NK-92 treated with Interleukin-12 subunit alpha and Interleukin-12 subunit beta, amount 100 ng/mL, for 24 hours (cell line): ENCODE measurements around the gene XXYLT1.
"Not testable (repeated sequence)": the region's sequence is repeated elsewhere in the genome, so short reads cannot be mapped to it uniquely, and the experiment has no call there.

Source experiments
- DNase-seq: peaks from one replicate; lab custom pipeline; 2025; lab: John Stamatoyannopoulos, UW

The XXYLT1 gene

GRCh38 chr3:195207731-195208130 lies 63.2 kb downstream of the XXYLT1 start:
- DNase-seq = no peak

DNA sequence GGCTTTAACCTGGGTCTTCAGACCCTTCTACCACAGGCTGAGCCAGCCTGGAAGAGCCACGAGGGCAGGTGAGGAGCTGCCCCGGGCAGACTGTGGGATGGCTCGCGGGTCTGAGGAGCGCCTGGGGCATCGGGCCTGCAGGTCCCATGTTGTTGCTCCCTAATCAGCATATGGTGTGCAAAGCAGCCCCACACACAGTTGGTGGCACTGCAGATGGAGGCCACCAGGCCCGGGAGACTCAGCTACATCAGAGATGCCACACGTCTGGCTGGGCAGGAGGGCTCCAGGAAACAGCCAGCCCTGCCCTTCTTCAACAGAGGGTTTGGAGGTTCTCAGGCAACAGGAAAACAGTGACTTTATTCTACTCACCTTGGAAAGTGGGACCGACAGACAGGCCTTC lies 63.9 kb downstream of the XXYLT1 start:
- DNase-seq = no peak

DNA sequence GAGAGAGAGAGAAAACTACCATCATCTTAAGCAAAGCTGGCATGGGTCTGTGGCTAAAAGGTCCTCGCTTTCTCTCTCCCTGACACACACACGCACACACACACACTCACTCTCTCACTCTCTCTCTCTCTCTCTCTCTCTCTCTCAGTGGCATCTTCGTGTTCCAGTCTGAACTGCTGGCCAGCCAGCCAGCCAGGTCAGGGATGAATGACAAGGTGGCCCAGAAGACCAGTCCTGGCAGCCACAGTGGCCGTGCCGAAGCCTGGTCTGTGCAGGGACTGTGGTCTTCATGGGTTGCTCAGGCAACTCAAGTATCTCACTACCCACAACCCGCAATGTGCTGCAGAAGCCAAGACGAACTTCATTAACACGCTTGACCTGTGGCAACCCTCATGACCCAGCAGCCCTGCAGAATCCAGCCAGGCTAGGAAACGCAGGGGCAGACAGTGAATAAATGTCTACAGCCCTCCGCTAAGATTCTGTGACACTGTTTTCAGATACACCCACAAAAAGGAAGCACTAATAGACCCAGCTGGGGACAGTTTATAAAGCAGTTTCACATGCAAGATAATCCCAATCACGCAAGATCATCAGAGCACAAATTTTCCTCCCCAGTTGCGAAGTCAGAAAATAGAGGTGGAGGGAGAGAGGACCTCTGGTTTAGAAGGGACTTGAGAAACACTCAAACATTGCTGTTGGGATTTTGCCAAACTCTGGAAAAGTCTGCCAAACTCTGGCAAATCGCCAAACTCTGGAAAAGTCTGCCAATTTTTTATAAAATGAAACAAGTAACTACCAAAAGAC lies 66.4 kb downstream of the XXYLT1 start:
- no peak for DNase-seq

DNA sequence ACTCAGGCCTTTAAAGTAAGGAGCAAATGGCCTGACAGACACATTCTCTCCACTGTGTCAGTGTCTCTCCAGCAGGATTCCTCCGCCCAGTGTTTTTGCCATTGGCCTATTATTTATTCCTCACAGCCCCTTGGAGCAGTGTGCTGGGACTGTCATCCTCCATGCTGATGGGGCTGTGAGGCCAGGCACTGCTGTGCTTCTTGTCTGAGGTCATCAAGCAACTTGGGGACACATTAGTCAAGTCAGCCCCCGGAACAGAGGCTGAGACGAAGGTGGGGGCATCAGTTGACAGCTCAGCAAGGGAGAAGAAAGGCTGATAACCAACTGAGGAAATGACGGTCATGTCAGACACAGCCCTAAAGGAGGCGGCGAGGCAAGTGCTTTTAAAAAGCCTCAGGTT lies 67.4 kb downstream of the XXYLT1 start:
- DNase-seq = no peak

GRCh38 chr3:195201295-195201694 lies 69.7 kb downstream of the XXYLT1 start:
- no peak for DNase-seq

GRCh38 chr3:195200010-195200822 lies 70.7 kb downstream of the XXYLT1 start:
- DNase-seq = no peak

DNA sequence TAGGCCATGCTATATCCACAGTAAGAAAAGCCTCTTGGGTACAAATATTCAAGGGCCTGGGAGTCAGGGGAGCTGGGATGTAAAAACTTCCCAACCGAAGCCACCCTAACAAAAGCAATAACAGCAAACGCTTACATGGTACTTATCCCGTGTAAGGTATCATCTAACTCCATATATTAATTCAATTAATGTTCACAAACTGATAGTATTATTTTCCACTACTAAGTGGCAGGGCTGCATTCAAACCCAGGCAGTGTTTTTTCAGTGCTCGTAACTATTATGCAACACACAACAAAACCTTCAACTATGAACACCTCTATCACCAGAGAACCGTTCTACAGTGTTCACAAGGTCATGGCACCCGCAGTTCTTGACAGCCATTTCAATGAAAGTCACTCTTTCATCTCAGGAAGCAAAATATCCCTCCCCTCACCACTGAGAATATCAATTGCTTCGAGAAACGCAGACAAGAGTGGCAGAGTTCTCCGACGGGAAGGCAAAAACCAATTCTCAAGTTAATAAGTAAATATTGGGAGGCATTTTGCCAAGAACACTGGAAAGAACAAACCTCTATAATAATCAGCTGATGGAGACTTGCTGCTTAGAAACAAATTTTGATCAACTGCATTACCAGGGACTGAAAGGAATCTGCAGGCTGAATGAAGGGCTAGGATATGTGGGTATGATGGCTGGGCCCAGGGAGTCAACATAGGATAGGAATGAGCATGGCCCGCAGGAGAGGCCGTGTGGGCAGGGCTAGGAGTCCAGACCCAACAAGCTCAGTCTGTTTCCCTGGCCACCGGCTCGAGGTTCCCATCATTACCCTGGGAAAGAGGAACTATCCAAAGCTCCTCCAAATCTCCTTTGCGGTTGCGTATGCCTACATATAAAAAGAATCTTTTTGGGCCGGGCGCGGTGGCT lies 72.3 kb downstream of the XXYLT1 start:
- DNase-seq = no peak

- DNase-seq = no peak
Measured at GRCh38 chr3:195197765-195198425, 73.1 kb downstream of the XXYLT1 start.

GRCh38 chr3:195196266-195196665 lies 74.7 kb downstream of the XXYLT1 start:
- no peak for DNase-seq

GRCh38 chr3:195195321-195196209 lies 75.4 kb downstream of the XXYLT1 start:
- no peak for DNase-seq

- DNase-seq = no peak
Measured at GRCh38 chr3:195194559-195195206, 76.3 kb downstream of the XXYLT1 start.

DNA sequence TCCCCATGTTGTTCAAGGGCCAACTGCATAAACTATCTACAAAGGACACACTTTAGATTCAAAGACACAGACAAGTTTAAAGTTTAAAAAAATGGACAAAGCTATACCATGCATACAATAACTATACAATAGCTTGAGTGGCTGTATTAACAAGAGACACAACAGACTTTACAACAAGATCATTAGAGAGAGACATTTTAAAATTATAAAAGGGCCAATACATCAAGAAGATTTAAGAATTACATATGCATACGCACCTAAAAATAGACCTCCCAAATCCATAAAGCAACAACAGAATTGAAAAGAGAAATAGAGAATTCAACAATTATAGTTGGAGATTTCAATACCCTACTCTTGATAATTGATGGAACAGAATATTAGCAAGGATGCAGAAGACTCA lies 79.4 kb downstream of the XXYLT1 start:
- no peak for DNase-seq

DNA sequence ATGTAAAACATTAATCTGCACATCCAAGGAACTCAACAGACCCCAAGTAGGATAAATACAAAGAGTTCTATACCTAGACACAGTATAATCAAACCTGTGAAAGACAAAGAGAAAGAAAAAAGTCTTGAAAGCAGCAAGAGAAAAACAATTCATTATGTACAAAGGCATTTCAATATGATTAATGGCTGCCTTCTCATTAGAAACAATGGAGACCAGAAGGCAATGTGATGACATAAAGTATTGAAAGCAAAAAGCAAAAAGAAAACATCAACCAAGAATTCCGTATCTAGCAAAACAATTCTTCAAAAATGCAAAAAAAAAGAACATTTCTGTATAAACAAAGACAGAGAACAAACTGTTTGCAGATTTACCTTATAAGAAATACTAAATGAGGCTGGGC lies 81.1 kb downstream of the XXYLT1 start:
- DNase-seq = no peak

- DNase-seq = no peak
Measured at GRCh38 chr3:195188426-195188927, 82.5 kb downstream of the XXYLT1 start.

GRCh38 chr3:195187609-195188425 lies 83.1 kb downstream of the XXYLT1 start:
- DNase-seq = no peak

GRCh38 chr3:195186710-195187047 lies 84.3 kb downstream of the XXYLT1 start:
- not testable (repeated sequence) for DNase-seq

DNA sequence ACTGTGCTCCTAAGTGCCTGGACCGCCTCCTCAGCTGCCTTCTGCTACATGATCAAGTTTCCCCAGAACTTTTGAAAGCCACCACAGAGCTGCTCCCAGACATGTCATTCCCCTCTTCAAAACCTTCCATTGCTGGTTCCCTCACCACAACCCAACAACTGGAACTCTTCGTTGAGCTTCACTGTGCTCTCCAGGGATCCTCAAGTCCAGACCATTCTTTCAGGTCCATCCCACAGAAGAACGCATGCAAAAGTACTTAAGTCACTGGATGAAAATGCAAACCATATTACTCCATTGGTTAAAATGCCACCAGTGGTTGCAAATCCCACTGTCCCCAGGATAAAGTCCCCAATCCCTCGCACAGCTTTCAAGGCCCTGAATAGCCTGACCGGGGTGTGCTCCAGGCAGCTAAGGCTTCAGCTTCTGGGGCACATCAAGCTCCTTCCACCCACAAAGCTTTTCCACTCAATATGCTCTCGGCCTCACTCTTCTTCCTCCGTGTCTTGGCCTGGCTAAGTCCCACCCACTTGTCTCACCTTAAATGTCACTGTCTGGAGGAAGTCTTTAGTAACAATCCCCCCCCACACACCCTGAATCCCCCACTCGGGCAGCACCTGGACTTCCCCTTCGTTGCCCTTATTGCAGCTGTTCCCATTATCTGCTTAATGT lies 84.8 kb downstream of the XXYLT1 start:
- DNase-seq = no peak

DNA sequence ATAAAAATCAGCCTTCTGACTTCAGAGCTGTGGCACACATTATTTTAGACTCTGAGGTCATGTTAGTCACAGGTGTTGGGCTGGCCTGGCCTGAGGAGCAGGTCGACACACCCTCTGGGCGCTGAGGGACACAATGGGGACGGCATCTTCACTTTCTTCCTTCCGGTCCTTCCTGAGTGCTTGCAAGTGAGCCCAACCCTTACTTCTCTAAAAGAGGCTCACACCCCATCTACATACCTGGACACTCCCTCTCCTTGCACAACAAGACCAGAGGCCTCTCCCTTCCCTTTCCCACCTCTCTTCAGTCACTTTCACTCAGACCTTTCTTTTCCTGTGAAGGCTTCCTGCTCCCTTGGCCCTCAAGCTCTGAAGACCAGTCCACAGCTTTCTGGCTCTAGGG lies 85.4 kb downstream of the XXYLT1 start:
- DNase-seq = no peak
